ENCODE results near the gene FAM221B. TPM values are rescaled to one million over a fixed set of nuclear protein-coding genes. Genes with fewer than 3 reads are reported as not detected.

FAM221B gene
- total RNA-seq, 2 experiments from 2014 or later = not detected

DNA sequence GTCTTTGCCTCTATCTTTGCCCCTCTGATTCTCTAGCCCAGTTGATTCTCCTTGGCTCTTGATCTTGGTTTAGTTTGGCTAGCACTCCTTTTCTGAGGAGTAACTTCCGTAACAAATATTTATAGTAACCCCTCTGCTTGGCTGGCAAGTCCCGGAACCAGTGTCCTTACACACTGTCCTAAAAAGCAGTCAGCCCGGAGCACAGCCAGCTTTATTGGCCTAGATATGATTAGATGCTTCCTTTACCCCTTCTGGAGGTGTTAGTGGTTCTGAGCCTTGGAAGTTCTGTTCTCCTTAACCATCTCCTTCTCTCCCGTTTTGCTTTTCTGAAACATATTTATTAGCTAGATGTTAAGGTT, 57.5 kb downstream of the FAM221B start:
- CTCF ChIA-PET = interaction anchor here (0.7 to 3.4 kb wide), 7 partner anchors 10 to 111 kb away, joined by 3 to 10 read pairs (median 4); partner anchors contain the start of genes GBA2 and RGP1
- H3K27me3 Mint-ChIP-seq = no peaks in the 10 kb centered on the region
- POLR2A ChIA-PET = no interaction called here

DNA sequence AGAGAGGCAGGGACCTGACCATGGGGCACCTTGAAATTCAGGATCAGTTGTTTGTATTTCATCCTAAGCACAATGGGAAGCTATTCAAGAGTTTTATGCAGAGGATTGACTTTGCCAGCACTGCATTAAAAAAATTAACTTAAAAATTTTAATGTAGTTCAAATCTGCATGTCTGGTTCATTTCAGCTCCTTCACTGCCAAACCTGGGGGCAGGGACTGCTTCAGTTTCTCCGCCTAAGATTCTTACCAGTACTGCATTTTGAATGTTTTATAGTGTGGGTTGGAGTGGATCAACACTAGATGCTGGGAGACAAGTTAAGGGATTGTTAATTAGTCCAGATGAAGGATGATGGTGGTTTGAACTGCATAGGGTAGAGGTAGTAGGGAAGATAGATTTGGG, 58.8 kb downstream of the FAM221B start:
- POLR2A ChIA-PET = interaction anchor here (0.6 kb wide), 1 partner anchor 474 kb away, joined by 3 read pairs; no protein-coding TSS in a partner anchor
- DNase-seq = no peak
- Mint-ChIP-seq H3K27ac (no peak overlapping the region), H3K36me3 (ENCODE audit: low read depth) (no peaks in the 10 kb centered on the region), H3K4me3 (no peak overlapping the region), H3K9me3 (no peaks in the 10 kb centered on the region), H3K27me3 (no peaks in the 10 kb centered on the region), H3K4me1 (peaks cover 3% of the 10 kb centered on the region)
- CTCF ChIA-PET = interaction anchor here (0.6 to 1.9 kb wide), 3 partner anchors 11 to 640 kb away, joined by 3 to 4 read pairs (median 3); no protein-coding TSS in a partner anchor

More for the DNA sequence above, 57.5 kb downstream of the FAM221B start:
- no peak overlapping the region for H3K4me3 Mint-ChIP-seq
- H3K27ac Mint-ChIP-seq = no peak overlapping the region
- DNase-seq = no peak
- H3K4me1 Mint-ChIP-seq = peaks cover 6% of the 10 kb centered on the region
- H3K9me3 Mint-ChIP-seq = no peaks in the 10 kb centered on the region
- H3K36me3 Mint-ChIP-seq (ENCODE audit: low read depth) = no peaks in the 10 kb centered on the region

DNA sequence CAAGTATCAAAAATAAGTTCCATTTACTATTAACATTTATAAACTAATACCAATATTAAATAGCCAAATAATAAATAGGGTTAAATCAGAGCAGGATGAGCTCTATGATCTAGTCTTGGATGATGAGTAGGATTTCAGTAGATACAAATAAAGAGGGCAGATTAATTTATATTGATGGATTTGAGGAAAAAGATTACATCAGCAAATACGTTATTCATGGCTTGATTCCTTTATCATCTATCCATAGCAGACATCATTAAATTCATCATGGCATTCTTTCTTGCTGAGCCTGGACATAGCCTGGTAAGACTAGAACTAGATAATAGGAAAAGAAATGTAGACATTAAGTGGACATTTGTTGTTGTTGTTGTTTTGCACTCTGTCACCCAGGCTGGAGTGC, 61.1 kb downstream of the FAM221B start:
- Mint-ChIP-seq H3K36me3 (ENCODE audit: low read depth) (no peaks in the 10 kb centered on the region), H3K27ac (no peak overlapping the region), H3K4me3 (no peak overlapping the region), H3K4me1 (peaks cover 3% of the 10 kb centered on the region), H3K9me3 (no peaks in the 10 kb centered on the region), H3K27me3 (no peaks in the 10 kb centered on the region)
- no peak for DNase-seq
- POLR2A ChIA-PET = no interaction called here
- CTCF ChIA-PET = interaction anchor here (0.6 to 1.2 kb wide), 4 partner anchors 11 to 668 kb away, joined by 3 to 6 read pairs (median 4); no protein-coding TSS in a partner anchor

DNA sequence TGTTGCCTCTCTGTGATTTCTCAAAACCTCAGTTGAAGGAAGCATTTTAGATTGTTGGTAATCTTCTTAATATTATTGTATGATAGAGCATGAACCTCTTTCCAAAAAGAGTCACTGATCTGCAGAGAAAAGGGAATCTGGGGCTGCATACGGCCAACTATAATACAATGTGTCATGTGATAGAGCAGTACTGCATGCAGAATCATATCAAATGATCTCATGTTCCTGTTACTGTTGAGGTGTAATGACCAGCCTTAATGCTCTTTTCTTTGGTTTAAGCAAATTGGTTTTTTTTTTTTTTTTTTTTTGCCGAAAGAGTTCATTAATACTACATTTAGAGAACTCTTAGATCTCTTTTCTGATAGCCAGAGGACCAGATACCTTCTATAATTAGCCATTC, 61.5 kb downstream of the FAM221B start:
- H3K27ac Mint-ChIP-seq = no peak overlapping the region
- no peak for DNase-seq
- H3K27me3 Mint-ChIP-seq = no peaks in the 10 kb centered on the region
- POLR2A ChIA-PET = no interaction called here
- CTCF ChIA-PET = interaction anchor here (1.2 kb wide), 1 partner anchor 10 kb away, joined by 3 read pairs; no protein-coding TSS in a partner anchor
- peaks cover 3% of the 10 kb centered on the region for H3K4me1 Mint-ChIP-seq
- H3K4me3 Mint-ChIP-seq = no peak overlapping the region
- peaks cover under 1% of the 10 kb centered on the region for H3K36me3 Mint-ChIP-seq (ENCODE audit: low read depth)
- H3K9me3 Mint-ChIP-seq = no peaks in the 10 kb centered on the region

Other genes with a start within 250 kb of the FAM221B start
- 10 to 100 TPM; 29.8 to 30.9 TPM for gene TESK1, start 223.5 kb downstream of the FAM221B start, total RNA-seq
- 1 to 10 TPM; 5.4 to 7.1 TPM for gene CD72, start 210.3 kb downstream of the FAM221B start, total RNA-seq
- 100 to 1,000 TPM; 195 to 202 TPM for gene SIT1, start 177.8 kb downstream of the FAM221B start, total RNA-seq
- gene RMRP, start 170.7 kb downstream of the FAM221B start, total RNA-seq = over 10,000 TPM in 1 of 2 experiments, 1,000 to 10,000 TPM in 1; 1,959 to 11,185 TPM
- gene CCDC107, start 170.4 kb downstream of the FAM221B start, total RNA-seq = 10 to 100 TPM; 30.7 to 30.9 TPM
- gene ARHGEF39, start 163.5 kb downstream of the FAM221B start, total RNA-seq = 10 to 100 TPM; 11.8 to 13.5 TPM
- gene CA9, start 154.8 kb downstream of the FAM221B start, total RNA-seq = under 1 TPM in 1 of 2 experiments, not detected in 1; 0.40 TPM
- gene TPM2, start 138.8 kb downstream of the FAM221B start, total RNA-seq = 10 to 100 TPM; 13.1 to 13.4 TPM
- gene TLN1, start 96.5 kb downstream of the FAM221B start, total RNA-seq = 100 to 1,000 TPM; 362 to 422 TPM
- 10 to 100 TPM; 18.1 to 18.3 TPM for gene CREB3, start 96.1 kb downstream of the FAM221B start, total RNA-seq
- gene GBA2, start 79.5 kb downstream of the FAM221B start, total RNA-seq = 10 to 100 TPM; 42.8 to 44.1 TPM
- gene RGP1, start 79.4 kb downstream of the FAM221B start, total RNA-seq = 10 to 100 TPM; 24.7 to 28.4 TPM
- not detected for gene MSMP, start 74.5 kb downstream of the FAM221B start, total RNA-seq
- gene NPR2, start 37.1 kb downstream of the FAM221B start, total RNA-seq = 10 to 100 TPM in 1 of 2 experiments, 1 to 10 TPM in 1; 8.7 to 11.7 TPM
- gene SPAG8, start 16.5 kb downstream of the FAM221B start, total RNA-seq = 1 to 10 TPM; 1.8 to 2.5 TPM
- gene HINT2, start 13.7 kb downstream of the FAM221B start, total RNA-seq = 10 to 100 TPM; 56.5 to 69.9 TPM
- gene TMEM8B, start 496 bp upstream of the FAM221B start, total RNA-seq = 1 to 10 TPM; 3.8 to 4.0 TPM
- gene OR13J1, start 41.7 kb upstream of the FAM221B start, total RNA-seq = not detected
- gene HRCT1, start 77.5 kb upstream of the FAM221B start, total RNA-seq = not detected
- not detected for gene SPAAR, start 80.8 kb upstream of the FAM221B start, total RNA-seq
- gene OR2S2, start 129.4 kb upstream of the FAM221B start, total RNA-seq = not detected
- 1 to 10 TPM; 7.0 to 8.2 TPM for gene RECK, start 208.2 kb upstream of the FAM221B start, total RNA-seq